ENCODE results near the gene NOVA2. TPM values are rescaled to one million over a fixed set of nuclear protein-coding genes. Genes with fewer than 3 reads are reported as not detected.
"Not testable (repeated sequence)": the region's sequence is repeated elsewhere in the genome, so short reads cannot be mapped to it uniquely, and the experiment has no call there.

The NOVA2 gene
- total RNA-seq, 1 donor from 2014 or later = 2.9 TPM

DNA sequence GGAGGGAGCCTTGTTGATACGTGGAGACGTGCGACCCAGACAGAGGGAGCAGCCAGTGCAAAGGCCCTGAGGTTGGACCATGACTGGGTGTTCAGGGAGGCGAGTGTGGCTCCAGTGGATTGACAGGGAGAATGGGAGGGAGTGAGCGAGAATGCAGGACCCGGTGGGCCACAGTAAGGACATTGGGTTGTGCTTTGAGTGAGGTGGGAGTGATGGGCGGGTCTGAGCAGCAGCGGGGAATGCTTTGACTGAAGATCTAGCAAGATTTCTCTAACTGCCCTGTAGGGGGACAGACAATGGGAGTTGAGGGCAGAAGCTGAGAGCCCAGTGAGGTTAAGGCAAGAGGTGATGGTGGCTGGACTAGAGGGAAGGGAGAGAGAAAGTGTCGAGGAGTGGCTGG is 51.4 kb downstream of the NOVA2 start:
- no peak for DNase-seq

DNA sequence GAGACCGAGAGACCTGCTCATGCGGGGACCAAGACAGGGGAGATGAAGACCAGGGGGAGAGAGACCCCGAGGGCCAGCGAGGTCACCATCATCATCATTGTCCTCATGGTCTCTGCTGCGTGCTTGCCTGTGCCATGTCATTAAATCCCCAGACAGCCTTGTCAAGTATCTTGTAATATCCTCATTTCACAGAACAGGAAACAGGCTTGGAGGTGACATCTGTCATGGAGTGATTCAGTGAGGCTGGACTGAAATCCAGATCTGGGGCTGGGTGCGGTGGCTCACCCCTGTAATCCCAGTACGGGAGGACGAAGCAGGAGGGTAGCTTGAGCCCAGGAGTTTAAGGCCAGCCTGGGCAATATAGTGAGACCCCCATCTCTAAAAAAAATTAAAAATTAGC is 53.2 kb downstream of the NOVA2 start:
- no peak for DNase-seq

DNA sequence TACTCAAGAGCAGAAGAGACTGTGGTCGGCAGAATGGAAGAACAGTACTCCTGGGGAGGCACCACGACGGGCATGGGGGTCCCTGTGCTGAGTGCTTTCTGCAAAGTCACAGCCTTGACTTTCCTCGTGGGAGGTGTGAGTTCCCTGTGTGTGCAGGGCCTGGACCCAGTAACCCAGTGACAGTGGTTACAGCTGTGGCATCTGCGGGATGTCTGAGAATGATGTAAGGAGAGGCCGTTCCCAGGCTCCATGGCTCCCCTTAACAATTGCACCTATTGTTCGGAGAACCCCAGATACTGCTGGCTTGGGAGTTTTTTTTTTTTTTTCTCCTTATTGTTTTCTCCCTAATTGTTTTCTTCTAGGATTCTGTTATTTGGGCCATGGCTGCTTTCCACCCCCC is 54.0 kb downstream of the NOVA2 start:
- DNase-seq = no peak

DNA sequence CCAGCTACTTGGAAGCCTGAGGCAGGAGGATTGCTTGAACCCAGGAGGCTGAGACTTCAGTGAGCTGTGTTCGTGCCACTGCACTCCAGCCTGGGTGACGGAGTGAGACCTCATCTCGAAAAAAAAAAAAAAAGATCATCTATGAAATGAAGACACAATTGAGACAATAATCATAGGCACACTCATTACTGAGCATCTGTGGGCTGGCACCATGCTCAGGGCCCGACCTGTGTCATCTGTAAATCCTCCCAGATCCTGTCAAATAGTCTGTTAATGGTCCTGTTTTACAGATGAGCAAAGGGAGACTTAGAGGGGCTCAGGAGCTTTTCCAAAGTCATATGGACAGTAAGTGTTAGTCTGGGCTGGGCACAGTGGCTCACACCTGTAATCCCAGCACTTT is 54.9 kb downstream of the NOVA2 start:
- no peak for DNase-seq

DNA sequence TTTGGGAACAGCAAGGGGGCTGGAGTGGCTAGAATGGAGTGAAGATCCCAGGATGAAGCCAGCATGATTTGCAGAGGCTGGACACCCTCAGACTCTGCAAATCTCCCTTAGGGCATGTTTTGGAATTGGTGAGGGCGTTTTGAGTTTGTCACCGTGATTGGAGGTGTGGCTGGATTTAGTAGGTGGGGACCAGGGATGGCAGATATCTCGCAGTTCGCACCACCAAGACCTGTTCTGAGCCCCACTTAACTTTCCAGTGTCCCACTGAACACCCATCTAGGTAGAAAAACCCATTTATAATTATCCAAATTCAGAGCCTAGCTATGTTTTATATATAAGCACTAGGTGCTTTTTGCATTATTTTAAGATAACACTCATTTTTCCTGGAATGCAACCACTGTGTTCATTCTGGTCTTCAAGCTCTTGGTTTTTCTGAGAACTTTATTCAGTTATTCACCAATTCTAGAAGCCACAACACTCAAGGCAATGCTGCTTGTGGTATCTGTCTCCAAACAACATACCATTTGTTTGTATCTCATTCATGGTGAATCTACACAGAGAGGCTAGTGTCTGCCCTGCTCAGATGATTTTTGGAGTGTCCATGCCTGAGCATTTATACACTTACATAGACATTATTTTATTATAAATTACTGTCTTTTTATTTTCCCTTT is 56.1 kb downstream of the NOVA2 start:
- DNase-seq = no peak

DNA sequence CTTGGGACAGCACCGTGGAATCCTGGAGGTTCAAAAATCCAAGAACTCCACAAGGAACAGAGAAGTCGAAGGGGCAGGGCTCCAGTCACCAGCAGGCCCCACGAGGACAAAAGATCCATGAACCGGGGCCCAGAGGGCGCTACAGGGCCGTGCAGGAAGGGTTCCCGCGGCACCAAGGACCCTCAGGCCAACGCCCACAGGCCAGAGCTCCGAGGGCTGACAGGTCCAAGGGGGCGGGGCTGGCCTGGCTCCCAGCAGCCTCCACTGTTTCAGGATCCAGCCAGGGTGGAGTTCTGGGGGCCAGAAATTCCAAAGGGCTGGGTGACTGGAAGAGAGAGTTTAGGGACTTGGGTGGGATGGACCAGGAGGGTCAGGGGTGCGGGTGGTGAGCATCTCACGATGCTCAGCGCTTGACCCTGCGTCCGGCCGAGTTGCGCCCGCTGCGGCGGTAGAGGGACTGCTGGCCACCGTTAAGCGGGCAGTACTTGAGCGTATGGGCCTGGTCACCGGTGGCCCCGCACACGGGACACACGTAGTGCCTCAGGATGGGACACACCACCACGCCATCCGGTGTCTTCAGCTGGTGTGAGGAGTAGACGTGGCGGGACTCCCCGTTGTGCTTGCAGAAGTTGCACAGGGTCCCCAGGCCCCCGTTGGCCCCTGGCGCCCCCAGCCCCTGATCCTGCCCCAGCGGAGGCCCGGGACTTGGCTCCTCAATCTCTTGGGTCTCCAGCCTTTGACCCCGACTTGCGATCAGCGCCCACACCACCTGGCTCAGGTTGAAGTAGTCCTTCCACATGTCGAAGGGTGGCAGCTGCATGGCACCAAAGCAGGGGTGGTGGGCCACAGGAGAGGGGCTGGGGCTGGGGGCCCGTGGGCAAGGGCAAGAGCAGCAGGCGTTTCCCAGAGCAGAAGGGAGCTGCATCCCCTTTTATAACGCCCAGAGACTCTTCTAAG is 59.5 kb downstream of the NOVA2 start, which contains the start of gene NANOS2:
NANOS2 (minus strand) TSS at position 905 of the 957 bp plus-strand sequence; CDS start at position 820, 85 bp downstream.
- DNase-seq = no peak

DNA sequence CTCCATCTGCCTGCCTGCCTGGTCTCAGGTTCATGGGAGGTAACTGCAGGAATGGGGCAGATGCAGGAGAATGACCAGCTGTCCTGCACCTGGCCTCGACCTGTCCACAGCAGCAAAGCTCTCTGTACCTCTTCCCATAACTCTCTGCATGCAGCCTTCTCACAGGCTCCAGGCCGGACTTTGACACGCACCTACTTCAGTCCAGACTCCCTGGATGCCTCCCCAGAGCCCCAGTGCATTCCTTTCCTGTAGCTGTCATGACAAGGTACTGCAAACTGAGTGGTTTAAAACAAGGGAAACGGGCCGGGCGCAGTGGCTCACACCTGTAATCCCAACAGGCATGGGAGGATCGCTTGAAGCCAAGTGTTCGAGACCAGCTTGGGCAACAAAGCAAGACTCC is 62.4 kb downstream of the NOVA2 start:
- no peak for DNase-seq

DNA sequence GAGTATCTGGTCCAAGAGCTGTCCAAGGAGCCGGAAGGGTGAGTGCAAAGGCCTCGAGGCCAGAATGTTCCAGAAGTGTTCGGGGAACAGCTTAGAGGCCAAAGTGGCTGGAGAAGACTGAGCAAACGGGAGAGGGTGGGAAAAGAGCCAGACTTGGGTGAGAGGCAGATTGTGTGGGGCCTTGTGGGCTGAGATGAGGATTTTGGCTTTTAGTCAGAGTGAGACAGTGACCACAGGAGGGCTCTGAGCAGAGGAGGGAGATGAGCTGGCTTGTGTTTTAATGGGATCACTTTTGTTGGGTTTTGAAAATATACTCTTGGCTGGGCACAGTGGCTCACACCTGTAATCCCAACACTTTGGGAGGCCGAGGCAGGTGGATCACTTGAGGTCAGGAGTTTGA is 64.7 kb downstream of the NOVA2 start:
- DNase-seq = no peak

DNA sequence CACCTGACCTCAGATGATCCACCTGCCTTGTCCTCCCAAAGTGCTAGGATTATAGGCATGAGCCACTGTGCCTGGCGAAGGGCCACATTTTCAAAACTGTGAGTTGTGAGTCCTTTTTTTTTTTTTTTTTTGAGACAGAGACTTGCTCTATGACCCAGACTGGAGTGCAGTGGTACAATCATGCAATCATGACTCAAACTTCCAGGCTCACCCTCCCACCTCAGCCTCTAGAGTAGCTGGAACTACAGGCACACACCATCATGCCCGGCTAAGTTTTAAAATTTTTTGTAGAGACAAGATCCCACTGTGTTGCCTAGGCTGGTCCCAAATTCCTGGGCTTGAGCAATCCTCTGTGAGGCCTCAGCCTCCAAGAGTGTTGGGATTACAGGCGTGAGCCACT is 67.4 kb downstream of the NOVA2 start:
- DNase-seq = no peak

DNA sequence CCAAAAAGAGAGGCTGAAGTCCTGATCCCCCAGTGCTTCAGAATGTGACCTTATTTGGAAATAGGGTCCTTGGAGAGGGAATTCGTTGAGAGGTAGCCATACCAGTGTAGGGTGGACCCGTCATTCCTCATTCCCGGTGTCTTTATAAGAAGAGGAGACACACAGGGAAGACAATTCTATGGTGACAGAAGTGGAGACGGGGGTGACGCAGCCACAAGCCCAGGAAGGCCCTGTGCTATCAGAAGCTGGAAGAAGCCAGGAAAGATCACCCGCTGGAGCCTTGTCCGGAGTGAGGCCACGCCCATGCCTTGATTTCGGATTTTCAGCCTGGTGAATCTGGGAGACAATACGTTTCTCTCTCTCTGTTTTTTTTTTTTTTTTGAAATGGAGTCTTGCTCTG is 68.7 kb downstream of the NOVA2 start:
- no peak for DNase-seq

DNA sequence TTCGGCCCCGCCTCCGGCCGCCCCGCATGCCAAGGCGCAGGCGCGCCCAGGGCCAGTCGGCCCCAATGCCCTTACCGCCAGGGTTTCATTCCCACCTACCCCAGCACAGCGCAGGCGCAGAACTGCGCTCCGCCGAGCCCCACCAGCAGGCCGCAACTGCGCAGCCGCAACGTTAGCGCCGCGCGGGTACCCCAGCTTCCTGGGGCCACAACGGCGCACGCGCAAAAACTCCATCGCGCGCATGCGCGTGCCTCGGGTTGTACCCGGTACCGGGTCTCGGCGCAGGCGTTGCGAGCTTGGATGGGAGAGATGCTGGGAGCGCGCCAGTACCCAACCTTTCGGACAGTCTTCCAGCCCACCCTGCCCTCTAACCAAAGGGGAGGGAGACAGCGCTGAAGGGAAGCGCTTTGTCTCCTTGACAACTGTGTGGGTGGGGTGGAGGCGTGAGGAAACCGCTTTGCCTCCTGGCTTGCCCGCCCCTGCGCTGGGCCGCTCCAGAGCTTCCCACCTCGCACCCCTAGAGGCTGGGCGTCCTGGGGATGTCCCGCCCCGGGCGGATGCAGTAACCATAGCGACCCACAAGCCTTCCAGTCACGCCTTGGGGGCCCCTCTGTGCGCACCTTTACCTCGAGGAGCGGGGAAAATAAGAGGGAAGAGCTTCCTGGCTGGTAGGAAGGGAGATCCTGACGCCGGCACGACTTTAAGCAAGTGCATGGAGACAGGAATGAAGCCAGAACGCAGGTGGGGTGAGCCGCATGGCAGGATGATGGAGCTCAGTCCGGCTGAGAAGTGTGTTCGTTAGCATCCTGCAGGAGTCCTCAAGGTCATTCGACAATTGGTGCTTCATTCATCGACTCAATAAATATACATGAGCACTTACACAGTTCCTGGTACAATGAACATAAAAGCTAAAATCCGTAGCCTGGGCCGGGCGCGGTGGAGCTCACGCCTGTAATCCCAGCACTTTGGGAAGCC is 70.7 kb downstream of the NOVA2 start:
- DNase-seq = peak; percentile 100

DNA sequence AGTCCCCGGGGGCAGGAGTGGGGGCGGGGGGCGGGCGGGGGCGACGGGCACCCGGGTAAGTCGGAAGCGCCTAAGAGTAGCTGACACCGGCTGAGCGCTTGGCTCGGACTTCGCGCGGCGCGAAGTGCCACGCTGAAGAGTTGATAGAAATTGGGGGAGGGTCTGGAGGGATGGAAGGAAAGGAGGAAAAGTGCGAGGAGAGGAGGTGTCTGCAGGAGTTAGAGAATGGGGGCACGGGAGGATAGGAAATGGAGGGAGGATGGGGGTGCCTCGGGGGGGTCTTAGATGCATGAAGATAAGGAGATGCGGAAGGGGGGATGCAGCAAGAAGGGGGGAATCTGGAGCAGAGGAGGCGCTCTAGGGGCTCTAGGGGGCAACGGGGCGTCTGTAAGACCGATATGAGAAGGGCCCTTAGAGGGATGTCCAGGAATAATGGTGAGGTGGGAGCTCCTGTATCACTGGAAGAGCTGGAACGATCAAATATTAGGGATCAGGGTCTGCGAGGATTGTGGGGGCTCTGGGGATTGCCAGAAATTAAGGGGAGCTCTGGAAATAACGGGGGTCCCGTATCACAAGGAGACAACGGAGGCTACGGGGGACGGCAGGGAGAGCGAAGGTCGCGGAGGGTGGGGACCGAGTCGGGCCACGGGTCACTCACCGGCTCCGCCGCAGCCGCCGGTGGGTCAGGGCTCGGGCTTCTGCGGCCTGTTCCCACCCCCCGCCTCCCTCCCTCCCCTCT is 71.6 kb downstream of the NOVA2 start, which contains the start of gene MYPOP:
MYPOP (minus strand) TSS at position 702 of the 739 bp plus-strand sequence. CDS start 840 bp downstream, outside the sequence.
- no peak for DNase-seq

DNA sequence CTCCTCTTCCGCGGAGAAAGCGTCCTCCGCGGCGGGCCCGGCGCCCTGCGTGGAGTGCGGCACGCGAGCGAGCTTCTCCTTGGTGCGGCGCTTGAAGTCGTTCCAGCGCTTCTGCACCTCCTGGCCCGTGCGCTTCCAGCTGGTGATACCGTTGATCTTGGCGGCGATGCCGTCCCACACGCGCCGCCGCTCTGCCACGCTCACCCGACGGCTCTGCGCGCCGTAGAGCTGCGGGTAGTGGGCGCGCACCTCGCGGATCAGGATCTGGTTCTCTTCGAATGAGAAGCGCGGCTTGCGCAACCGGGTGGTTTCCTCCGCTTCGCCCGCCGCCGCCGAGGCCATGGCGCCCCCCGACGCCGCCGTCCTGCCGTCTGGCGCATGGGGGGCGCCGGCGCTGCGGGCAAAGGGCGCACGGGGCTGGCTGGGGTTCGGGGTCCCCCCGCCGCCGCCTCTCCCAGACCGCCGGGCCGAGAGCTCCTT is 72.2 kb downstream of the NOVA2 start:
- DNase-seq = peak; percentile 21

DNA sequence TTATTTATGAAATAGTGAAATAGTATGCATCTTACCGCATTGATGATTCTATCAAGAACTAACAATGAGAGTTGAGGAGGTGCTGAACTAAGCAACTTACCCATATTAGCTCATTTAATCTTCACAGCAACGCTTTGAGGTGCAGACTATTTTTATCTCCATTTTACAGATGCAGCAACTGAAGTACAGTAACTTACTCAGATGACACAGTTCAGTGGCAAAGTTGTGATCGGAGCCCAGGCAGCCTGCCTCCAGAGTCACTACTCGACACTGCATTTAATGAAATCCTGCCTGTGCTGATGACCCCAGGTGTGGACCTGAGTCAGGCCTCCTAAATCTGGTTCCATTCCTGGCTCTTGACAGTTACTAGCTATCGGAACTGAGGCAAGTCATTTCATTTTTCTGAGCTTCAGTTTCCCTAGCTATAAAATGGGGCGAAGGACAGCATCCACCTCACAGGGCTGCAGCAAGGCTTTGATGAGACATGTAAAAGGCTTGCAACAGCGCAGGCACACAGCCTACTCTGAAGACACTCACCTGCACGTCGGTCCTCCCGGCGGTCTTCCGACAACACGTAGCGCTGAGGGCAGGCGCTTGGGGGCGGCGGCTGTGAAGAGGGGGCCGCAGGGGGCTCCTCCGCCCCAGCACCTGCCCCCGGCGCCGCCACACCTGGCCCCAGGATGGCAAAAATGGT is 72.8 kb downstream of the NOVA2 start:
- no peak for DNase-seq

DNA sequence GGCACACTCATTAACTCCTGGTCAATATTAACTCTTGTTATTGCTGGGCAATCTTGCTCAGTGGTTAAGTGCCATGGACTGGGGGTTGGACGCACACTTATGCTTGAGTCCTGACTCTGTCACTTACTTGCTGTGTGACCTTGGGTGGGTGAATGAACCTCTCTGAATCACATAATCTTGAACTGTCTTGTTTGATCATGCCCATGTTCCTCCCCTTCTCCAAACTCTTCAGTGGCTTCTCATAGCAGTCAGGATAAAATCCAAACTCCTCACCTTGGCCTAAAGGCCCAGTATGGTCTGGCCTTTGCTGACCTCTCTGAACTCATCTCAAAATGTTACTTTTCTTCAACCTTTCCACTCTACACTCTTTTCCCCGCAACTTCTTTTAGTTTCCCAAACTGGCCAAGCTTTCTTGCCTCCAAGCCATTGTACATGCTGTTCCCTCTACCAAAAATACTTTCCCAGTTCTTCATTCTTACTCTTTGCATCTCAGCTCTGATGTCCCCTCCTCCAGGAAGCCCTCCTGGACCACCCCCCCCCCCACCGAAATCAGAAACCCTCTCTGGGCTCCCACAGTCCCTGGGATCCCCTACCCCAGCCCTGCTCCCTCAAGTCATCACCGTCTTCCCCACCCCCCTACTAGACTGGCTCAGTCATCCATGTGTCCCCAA is 73.6 kb downstream of the NOVA2 start:
- no peak for DNase-seq

DNA sequence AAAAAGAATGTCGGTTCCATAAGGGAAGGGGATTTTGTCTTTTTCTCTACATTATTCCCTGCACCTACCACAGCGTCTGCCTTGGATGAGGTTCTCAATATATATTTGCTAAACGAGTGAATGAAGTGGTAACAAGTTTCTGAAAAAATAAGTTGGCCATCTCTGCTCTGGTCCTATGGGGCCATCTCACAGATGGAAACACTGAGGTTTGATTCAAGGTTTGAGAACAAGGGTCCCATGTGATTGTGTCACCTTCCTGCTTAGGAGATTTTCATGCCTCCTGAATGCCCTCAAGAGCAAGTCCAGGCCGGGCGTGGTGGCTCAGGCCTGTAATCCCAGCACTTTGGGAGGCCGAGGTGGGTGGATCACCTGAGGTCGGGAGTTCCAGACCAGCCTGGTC is 74.4 kb downstream of the NOVA2 start:
- DNase-seq = no peak

DNA sequence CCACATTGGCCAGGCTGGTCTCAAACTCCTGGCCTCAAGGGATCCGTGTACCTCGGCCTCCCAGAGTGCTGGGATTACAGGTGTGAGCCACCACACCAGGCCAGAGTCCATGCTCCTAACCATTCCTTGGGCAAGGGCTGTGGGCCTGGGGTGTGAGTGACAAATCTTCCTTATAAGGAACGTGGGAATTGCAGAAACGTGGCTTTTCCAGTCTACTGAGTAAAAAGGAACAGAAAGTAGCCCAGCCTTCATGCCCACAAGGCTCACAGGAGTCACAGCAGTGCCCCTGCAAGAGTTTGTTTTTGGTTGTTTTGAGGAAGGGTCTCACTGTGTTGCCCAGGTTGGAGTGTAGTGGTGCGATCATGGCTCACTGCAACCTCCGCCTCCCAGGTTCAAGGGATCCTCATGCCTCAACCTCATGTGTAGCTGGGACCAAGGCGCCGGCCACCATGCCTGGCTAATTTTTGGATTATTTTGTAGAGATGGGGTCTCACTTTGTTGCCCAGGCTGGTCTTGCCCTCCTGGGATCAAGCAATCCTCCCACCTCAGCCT is 76.3 kb downstream of the NOVA2 start:
- DNase-seq = no peak

DNA sequence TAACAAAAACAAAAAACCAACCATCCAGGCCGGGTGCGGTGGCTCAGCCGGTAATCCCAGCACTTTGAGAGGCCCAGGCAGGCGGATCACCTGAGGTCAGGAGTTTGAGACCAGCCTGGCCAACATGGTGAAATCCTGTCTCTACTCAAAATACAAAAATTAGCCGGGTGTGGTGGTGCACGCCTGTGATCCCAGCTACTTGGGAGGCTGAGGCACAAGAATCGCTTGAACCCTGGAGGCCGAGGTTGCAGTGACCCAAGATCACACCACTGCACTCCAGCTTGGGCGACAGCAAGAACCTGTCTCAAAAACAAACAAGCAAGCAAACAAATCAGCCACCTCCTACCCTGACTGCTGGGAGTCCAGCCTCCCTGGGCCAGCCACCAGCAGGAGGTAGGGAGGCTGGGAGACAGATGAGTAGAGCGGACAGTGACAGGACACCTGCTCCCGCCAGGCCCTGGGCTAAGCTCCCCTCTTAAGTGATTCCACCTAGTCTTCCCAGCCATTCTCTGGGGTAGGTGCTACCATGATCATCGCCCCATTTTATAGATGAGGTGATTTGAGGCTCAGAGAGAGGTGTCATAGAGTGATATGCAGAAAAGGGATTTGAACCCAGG is 77.6 kb downstream of the NOVA2 start:
- DNase-seq = not testable (repeated sequence)

DNA sequence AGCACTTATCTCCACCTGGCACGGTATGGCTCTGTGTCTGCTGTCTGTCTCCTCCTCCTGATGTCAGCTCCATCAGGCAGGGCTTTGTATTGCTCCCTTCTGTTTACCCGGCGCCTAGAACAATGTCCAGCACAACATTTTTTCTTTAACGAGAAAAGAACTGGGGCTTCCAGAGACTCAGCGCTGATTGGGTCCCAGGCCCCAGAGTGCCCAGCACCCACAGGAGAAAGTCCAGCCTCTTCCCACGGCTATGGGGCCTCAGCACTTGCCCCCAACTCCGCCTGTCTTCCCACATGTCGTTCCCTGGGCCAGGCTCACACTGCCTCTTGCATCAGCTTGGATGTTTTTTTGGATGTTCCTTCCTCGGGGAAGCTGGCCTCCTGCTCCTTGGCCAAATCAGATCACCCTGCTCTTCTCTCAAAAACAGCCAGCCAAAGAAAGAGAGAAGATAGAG is 78.1 kb downstream of the NOVA2 start:
- DNase-seq = no peak
